ENCODE measurements around the gene IQSEC2. TPM values are rescaled to one million over a fixed set of nuclear protein-coding genes. Genes with fewer than 3 reads are reported as not detected.

IQSEC2 gene
- under 1 TPM; 0.21 TPM for total RNA-seq

GRCh38 chrX:53281321-53281822 lies at the start of gene IQSEC2:
IQSEC2 (minus strand) TSS chrX:53281584.
- Mint-ChIP-seq H3K9me3 (ENCODE audit: low read depth) (no peaks in the 10 kb centered on the region), H3K4me3 (no peak within 1 kb of the TSS), H3K4me1 (peaks cover 8% of the 10 kb centered on the region), H3K27ac (no peak within 1 kb of the TSS), H3K27me3 (no peaks in the 10 kb centered on the region), H3K36me3 (ENCODE audit: low read depth) (no peaks in the 10 kb centered on the region)
- POLR2A ChIA-PET, result no interaction called here
- ATAC-seq (no peak), DNase-seq (no peak)
- intact Hi-C loops (cut with DNase I, micrococcal nuclease), result no loop called here
- CTCF ChIA-PET, result interaction anchor here (0.5 kb wide), 1 partner anchor 103 kb away, joined by 4 read pairs; no protein-coding TSS in a partner anchor

GRCh38 chrX:53330331-53330730 lies 48.9 kb upstream of the IQSEC2 start:
- Mint-ChIP-seq H3K27ac (no peak overlapping the region), H3K4me1 (no peaks in the 10 kb centered on the region), H3K4me3 (no peak overlapping the region), H3K36me3 (ENCODE audit: low read depth) (no peaks in the 10 kb centered on the region), H3K9me3 (ENCODE audit: low read depth) (no peaks in the 10 kb centered on the region), H3K27me3 (peaks cover 12% of the 10 kb centered on the region)
- ChIA-PET POLR2A (no interaction called here), CTCF (interaction anchor here (0.8 to 4.4 kb wide), 2 partner anchors 12 to 17 kb away, joined by 3 to 32 read pairs; no protein-coding TSS in a partner anchor)
- intact Hi-C loops (cut with DNase I, micrococcal nuclease), result no loop called here
- no peak for ATAC-seq
- no peak for DNase-seq

GRCh38 chrX:53324803-53325202 lies 43.4 kb upstream of the IQSEC2 start:
- Mint-ChIP-seq H3K27me3 (peaks cover 28% of the 10 kb centered on the region), H3K4me3 (no peak overlapping the region), H3K27ac (no peak overlapping the region), H3K9me3 (ENCODE audit: low read depth) (no peaks in the 10 kb centered on the region), H3K36me3 (ENCODE audit: low read depth) (no peaks in the 10 kb centered on the region), H3K4me1 (peaks cover 9% of the 10 kb centered on the region)
- ATAC-seq, result no peak
- intact Hi-C loops (cut with DNase I, micrococcal nuclease), result no loop called here
- DNase-seq, result no peak
- ChIA-PET POLR2A (no interaction called here), CTCF (no interaction called here)

GRCh38 chrX:53324085-53324484 lies 42.7 kb upstream of the IQSEC2 start:
- intact Hi-C loops (cut with DNase I, micrococcal nuclease), result no loop called here
- POLR2A ChIA-PET, result interaction anchor here (0.6 kb wide), 1 partner anchor 62 kb away, joined by 3 read pairs; no protein-coding TSS in a partner anchor
- no peaks in the 10 kb centered on the region for H3K9me3 Mint-ChIP-seq (ENCODE audit: low read depth)
- no peaks in the 10 kb centered on the region for H3K36me3 Mint-ChIP-seq (ENCODE audit: low read depth)
- DNase-seq (no peak), ATAC-seq (no peak)
- H3K4me3 Mint-ChIP-seq, result no peak overlapping the region
- CTCF ChIA-PET, result no interaction called here
- peaks cover 34% of the 10 kb centered on the region for H3K27me3 Mint-ChIP-seq
- H3K4me1 Mint-ChIP-seq, result peaks cover 10% of the 10 kb centered on the region
- H3K27ac Mint-ChIP-seq, result no peak overlapping the region

GRCh38 chrX:53323196-53323595 lies 41.8 kb upstream of the IQSEC2 start:
- H3K4me1 Mint-ChIP-seq, result peaks cover 10% of the 10 kb centered on the region
- intact Hi-C loops (cut with DNase I, micrococcal nuclease), result no loop called here
- no peak for DNase-seq
- no peaks in the 10 kb centered on the region for H3K36me3 Mint-ChIP-seq (ENCODE audit: low read depth)
- H3K4me3 Mint-ChIP-seq, result no peak overlapping the region
- no peaks in the 10 kb centered on the region for H3K9me3 Mint-ChIP-seq (ENCODE audit: low read depth)
- no peak overlapping the region for H3K27ac Mint-ChIP-seq
- no peak for ATAC-seq
- ChIA-PET POLR2A (no interaction called here), CTCF (no interaction called here)
- peaks cover 39% of the 10 kb centered on the region for H3K27me3 Mint-ChIP-seq

- peaks cover 42% of the 10 kb centered on the region for H3K27me3 Mint-ChIP-seq
- H3K36me3 Mint-ChIP-seq (ENCODE audit: low read depth), result no peaks in the 10 kb centered on the region
- ATAC-seq (no peak), DNase-seq (no peak)
- intact Hi-C loops (cut with DNase I, micrococcal nuclease), result no loop called here
- ChIA-PET POLR2A (no interaction called here), CTCF (no interaction called here)
- no peaks in the 10 kb centered on the region for H3K9me3 Mint-ChIP-seq (ENCODE audit: low read depth)
- peaks cover 10% of the 10 kb centered on the region for H3K4me1 Mint-ChIP-seq
- H3K27ac Mint-ChIP-seq, result no peak overlapping the region
- peak overlapping the region; percentile 45 for H3K4me3 Mint-ChIP-seq
These were observed 40.6 kb upstream of the IQSEC2 start for GRCh38 chrX:53321943-53322497.

GRCh38 chrX:53321230-53321942 lies 40.0 kb upstream of the IQSEC2 start:
- ATAC-seq, result no peak
- Mint-ChIP-seq H3K4me1 (peaks cover 10% of the 10 kb centered on the region), H3K36me3 (ENCODE audit: low read depth) (no peaks in the 10 kb centered on the region), H3K4me3 (peak overlapping the region; percentile 45), H3K27ac (no peak overlapping the region), H3K9me3 (ENCODE audit: low read depth) (no peaks in the 10 kb centered on the region), H3K27me3 (peaks cover 42% of the 10 kb centered on the region)
- DNase-seq, result peak; percentile 26
- intact Hi-C loops (cut with DNase I, micrococcal nuclease), result no loop called here
- POLR2A ChIA-PET, result interaction anchor here (0.6 kb wide), 1 partner anchor 971 kb away, joined by 3 read pairs; no protein-coding TSS in a partner anchor
- CTCF ChIA-PET, result interaction anchor here (1.1 to 5.3 kb wide), 3 partner anchors 10 to 124 kb away, joined by 4 to 52 read pairs (median 5); no protein-coding TSS in a partner anchor

GRCh38 chrX:53320543-53321229 lies 39.3 kb upstream of the IQSEC2 start:
- no peak for ATAC-seq
- H3K4me1 Mint-ChIP-seq, result peaks cover 10% of the 10 kb centered on the region
- ChIA-PET POLR2A (interaction anchor here (0.6 kb wide), 1 partner anchor 972 kb away, joined by 3 read pairs; no protein-coding TSS in a partner anchor), CTCF (interaction anchor here (0.6 to 5.3 kb wide), 6 partner anchors 8 to 125 kb away, joined by 3 to 52 read pairs (median 4); no protein-coding TSS in a partner anchor)
- no peaks in the 10 kb centered on the region for H3K9me3 Mint-ChIP-seq (ENCODE audit: low read depth)
- H3K4me3 Mint-ChIP-seq, result peak overlapping the region; percentile 39
- H3K36me3 Mint-ChIP-seq (ENCODE audit: low read depth), result no peaks in the 10 kb centered on the region
- H3K27ac Mint-ChIP-seq, result no peak overlapping the region
- DNase-seq, result peak; percentile 25
- intact Hi-C loops (cut with DNase I, micrococcal nuclease), result no loop called here
- H3K27me3 Mint-ChIP-seq, result peaks cover 36% of the 10 kb centered on the region

- intact Hi-C loops (cut with DNase I, micrococcal nuclease), result no loop called here
- CTCF ChIA-PET, result interaction anchor here (0.6 to 5.3 kb wide), 13 partner anchors 8 to 203 kb away, joined by 3 to 52 read pairs (median 5); no protein-coding TSS in a partner anchor
- peaks cover 36% of the 10 kb centered on the region for H3K27me3 Mint-ChIP-seq
- DNase-seq, result peak; percentile 22
- no peaks in the 10 kb centered on the region for H3K9me3 Mint-ChIP-seq (ENCODE audit: low read depth)
- H3K27ac Mint-ChIP-seq, result no peak overlapping the region
- H3K4me3 Mint-ChIP-seq, result peak overlapping the region; percentile 67
- POLR2A ChIA-PET, result no interaction called here
- H3K4me1 Mint-ChIP-seq, result peaks cover 10% of the 10 kb centered on the region
- no peak for ATAC-seq
- no peaks in the 10 kb centered on the region for H3K36me3 Mint-ChIP-seq (ENCODE audit: low read depth)
These were observed 38.5 kb upstream of the IQSEC2 start for GRCh38 chrX:53319614-53320542.

GRCh38 chrX:53318766-53319353 lies 37.5 kb upstream of the IQSEC2 start:
- Mint-ChIP-seq H3K9me3 (ENCODE audit: low read depth) (no peaks in the 10 kb centered on the region), H3K36me3 (ENCODE audit: low read depth) (no peaks in the 10 kb centered on the region), H3K4me1 (peaks cover 10% of the 10 kb centered on the region), H3K4me3 (no peak overlapping the region), H3K27ac (no peak overlapping the region), H3K27me3 (peaks cover 34% of the 10 kb centered on the region)
- intact Hi-C loops (cut with DNase I, micrococcal nuclease), result no loop called here
- DNase-seq (no peak), ATAC-seq (no peak)
- ChIA-PET POLR2A (interaction anchor here (0.7 kb wide), 1 partner anchor 37 kb away, joined by 4 read pairs; no protein-coding TSS in a partner anchor), CTCF (interaction anchor here (0.6 to 5.3 kb wide), 12 partner anchors 9 to 193 kb away, joined by 3 to 52 read pairs (median 4); no protein-coding TSS in a partner anchor)

All from activated CD4-positive, alpha-beta T cell treated with anti-CD3 and anti-CD28 coated beads for 36 hours (primary cell).